Neural progenitor cell (in vitro differentiated cells): ENCODE measurements around the gene PGRMC2.

Source experiments
- EZH2 ChIP-seq: fragments of 200-600 bp; sonication (generic); IDR thresholded peaks from 2 replicates; pipeline ENCODE4 v1.6.1; 2017; ENCODE audit warnings: antibody characterized with exemption, mild to moderate bottlenecking, moderate library complexity
- TF ChIP-seq, protein P1 (sequence below): fragments of 200-600 bp; sonication (generic); IDR thresholded peaks from 2 replicates; pipeline ENCODE4 v1.5.1; 2017; ENCODE audit warnings: antibody characterized with exemption, mild to moderate bottlenecking

DNA sequence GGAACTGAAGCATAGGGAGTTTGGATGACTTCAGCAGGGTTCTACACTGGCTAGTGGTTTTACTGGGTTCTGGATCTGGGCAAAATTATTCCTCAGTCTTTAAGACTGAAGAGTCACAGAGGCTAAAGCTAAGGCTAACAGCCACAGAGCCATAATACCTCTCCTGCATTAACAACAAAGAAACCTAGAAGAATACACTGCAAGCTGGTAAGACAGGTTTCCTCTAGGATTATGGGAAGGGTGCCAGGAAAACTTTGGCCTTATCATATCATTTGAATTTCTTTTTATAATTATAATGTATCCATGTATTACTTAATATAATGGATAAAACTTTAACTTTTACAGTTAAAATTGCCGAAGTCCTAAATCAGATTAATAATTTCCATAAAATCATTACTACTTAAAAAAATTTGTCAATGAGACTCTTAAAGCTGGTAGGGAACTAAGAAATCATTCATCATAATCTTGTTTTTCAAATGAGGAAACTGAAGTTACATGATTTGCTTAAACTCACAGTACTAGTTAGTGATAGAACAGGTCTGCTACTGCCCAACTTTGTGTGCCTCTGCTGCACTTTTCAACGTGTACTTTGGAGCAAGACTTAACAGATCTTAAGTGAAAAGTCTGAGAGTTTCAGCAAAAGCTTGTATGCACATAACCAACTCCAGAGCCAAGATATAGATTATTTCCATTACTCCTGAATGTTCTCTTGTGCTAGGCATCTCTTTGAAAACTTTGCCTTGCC lies 24.2 kb upstream of the PGRMC2 start:
- TF ChIP-seq, protein P1, sequence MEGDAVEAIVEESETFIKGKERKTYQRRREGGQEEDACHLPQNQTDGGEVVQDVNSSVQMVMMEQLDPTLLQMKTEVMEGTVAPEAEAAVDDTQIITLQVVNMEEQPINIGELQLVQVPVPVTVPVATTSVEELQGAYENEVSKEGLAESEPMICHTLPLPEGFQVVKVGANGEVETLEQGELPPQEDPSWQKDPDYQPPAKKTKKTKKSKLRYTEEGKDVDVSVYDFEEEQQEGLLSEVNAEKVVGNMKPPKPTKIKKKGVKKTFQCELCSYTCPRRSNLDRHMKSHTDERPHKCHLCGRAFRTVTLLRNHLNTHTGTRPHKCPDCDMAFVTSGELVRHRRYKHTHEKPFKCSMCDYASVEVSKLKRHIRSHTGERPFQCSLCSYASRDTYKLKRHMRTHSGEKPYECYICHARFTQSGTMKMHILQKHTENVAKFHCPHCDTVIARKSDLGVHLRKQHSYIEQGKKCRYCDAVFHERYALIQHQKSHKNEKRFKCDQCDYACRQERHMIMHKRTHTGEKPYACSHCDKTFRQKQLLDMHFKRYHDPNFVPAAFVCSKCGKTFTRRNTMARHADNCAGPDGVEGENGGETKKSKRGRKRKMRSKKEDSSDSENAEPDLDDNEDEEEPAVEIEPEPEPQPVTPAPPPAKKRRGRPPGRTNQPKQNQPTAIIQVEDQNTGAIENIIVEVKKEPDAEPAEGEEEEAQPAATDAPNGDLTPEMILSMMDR: no peak
- TF ChIP-seq EZH2: no peak
